IMR-90 (cell line): ENCODE data around the gene MYCBPAP. TPM values are rescaled to one million over a fixed set of nuclear protein-coding genes. Genes with fewer than 3 reads are reported as not detected.

ENCODE experiments used
- ATAC-seq: fragments of 200-7000 bp; cut with Tn5 transposase; 2 replicates; pipeline ENCODE4 v1.9.1; 2020; ENCODE audit warnings: low read depth, mild to moderate bottlenecking, moderate library complexity
- BruUV-seq: library from RNA; stranded (reverse); fragments of 400-500 nt; replicated peaks from 2 replicates; lab custom pipeline; 2021; lab: Mats Ljungman, UMichigan
- CTCF ChIA-PET: fragments of 300-600 bp; formaldehyde crosslinking; extraction: SDS; loops from one replicate; lab custom pipeline; 2021; ENCODE audit warnings: antibody characterized with exemption; lab: Yijun Ruan, JAX
- POLR2A ChIA-PET: fragments of 300-600 bp; sonication (Branson Sonifier 250); formaldehyde crosslinking; loops from one replicate; lab custom pipeline; 2022; ENCODE audit warnings: antibody characterized with exemption; ENCODE audit not compliant: unreplicated experiment; lab: Charles Lee
- DNase-seq: peaks from one replicate; pipeline ENCODE4 v3.0.0; 2013
- H2AFZ ChIP-seq: replicated peaks from 2 replicates; pipeline ENCODE3; 2013; ENCODE audit warnings: low read length, mild to moderate bottlenecking; ENCODE audit not compliant: poor library complexity
- H2AK5ac ChIP-seq: 2 replicates; pipeline ENCODE4 v1.6.1; 2013; ENCODE audit warnings: low read depth, low read length, inconsistent platforms
- H2AK9ac ChIP-seq: replicated peaks from 2 replicates; pipeline ENCODE3; 2013; ENCODE audit warnings: mild to moderate bottlenecking, low read depth, low read length, moderate library complexity; ENCODE audit not compliant: poor library complexity
- H2BK120ac ChIP-seq: 2 replicates; pipeline ENCODE4 v1.6.1; 2013; ENCODE audit warnings: low read depth, low read length, inconsistent platforms
- H2BK15ac ChIP-seq: 3 replicates; pipeline ENCODE4 v1.6.1; 2013; ENCODE audit warnings: low read depth, low read length, inconsistent platforms
- H2BK20ac ChIP-seq: 2 replicates; pipeline ENCODE4 v1.6.1; 2013; ENCODE audit warnings: low read depth, mild to moderate bottlenecking, inconsistent platforms, low read length, moderate library complexity
- H2BK5ac ChIP-seq: 2 replicates; pipeline ENCODE4 v1.6.1; 2013; ENCODE audit warnings: mild to moderate bottlenecking, low read depth, low read length, inconsistent platforms; ENCODE audit not compliant: poor library complexity, severe bottlenecking
- H3K14ac ChIP-seq: replicated peaks from 2 replicates; pipeline ENCODE4 v1.6.1; 2013; ENCODE audit warnings: low read depth, low read length, inconsistent platforms
- H3K18ac ChIP-seq: 2 replicates; pipeline ENCODE4 v1.6.1; 2013; ENCODE audit warnings: low read depth, low read length, control low read depth
- H3K23ac ChIP-seq: 2 replicates; pipeline ENCODE4 v1.6.1; 2013; ENCODE audit warnings: low read depth, low read length, inconsistent platforms
- H3K27ac ChIP-seq: 2 replicates; pipeline ENCODE4 v1.5.1; 2013; ENCODE audit warnings: mild to moderate bottlenecking, control low read depth, low read length; ENCODE audit not compliant: insufficient read depth
- H3K27me3 ChIP-seq: 2 replicates; pipeline ENCODE4 v1.6.1; 2013; ENCODE audit warnings: low read length; ENCODE audit not compliant: control insufficient read depth, insufficient read depth
- H3K36me3 ChIP-seq: 2 replicates; pipeline ENCODE4 v1.6.1; 2013; ENCODE audit warnings: low read length, mixed read lengths; ENCODE audit not compliant: control insufficient read depth, insufficient read depth
- H3K4ac ChIP-seq: 2 replicates; pipeline ENCODE4 v1.6.1; 2013; ENCODE audit warnings: low read depth, low read length, inconsistent platforms
- H3K4me1 ChIP-seq: 2 replicates; pipeline ENCODE4 v1.6.1; 2013; ENCODE audit warnings: low read length, mixed read lengths; ENCODE audit not compliant: control insufficient read depth, insufficient read depth
- H3K4me2 ChIP-seq: 2 replicates; pipeline ENCODE4 v1.6.1; 2013; ENCODE audit warnings: low read depth, mild to moderate bottlenecking, control low read depth, low read length, moderate library complexity
- H3K4me3 ChIP-seq: 2 replicates; pipeline ENCODE4 v1.5.1; 2013; ENCODE audit warnings: low read depth, mild to moderate bottlenecking, control low read depth, low read length, moderate library complexity; ENCODE audit not compliant: insufficient read depth
- H3K56ac ChIP-seq: 2 replicates; pipeline ENCODE4 v1.6.1; 2013; ENCODE audit warnings: low read length, inconsistent platforms; ENCODE audit not compliant: insufficient read depth; ENCODE audit errors: extremely low read depth
- H3K79me1 ChIP-seq, 2 experiments: 2 replicates each; pipeline ENCODE4 v1.6.1; 2013; ENCODE audit warnings: low read length in 2 of 2, inconsistent platforms in 1 of 2, low read depth in 1 of 2
- H3K9ac ChIP-seq: 2 replicates; pipeline ENCODE4 v1.6.1; 2013; ENCODE audit warnings: low read depth, low read length, control low read depth
- H3K9me1 ChIP-seq: 2 replicates; pipeline ENCODE4 v1.6.1; 2013; ENCODE audit warnings: low read length, inconsistent platforms; ENCODE audit not compliant: insufficient read depth
- H3K9me3 ChIP-seq: 2 replicates; pipeline ENCODE4 v1.6.1; 2013; ENCODE audit warnings: low read length; ENCODE audit not compliant: control insufficient read depth, insufficient read depth
- H4K20me1 ChIP-seq: 2 replicates; pipeline ENCODE4 v1.6.1; 2013; ENCODE audit warnings: low read length, inconsistent platforms; ENCODE audit not compliant: insufficient read depth
- H4K5ac ChIP-seq: 2 replicates; pipeline ENCODE4 v1.6.1; 2013; ENCODE audit warnings: mild to moderate bottlenecking, low read depth, low read length, control low read depth
- H4K8ac ChIP-seq, 2 experiments: 2 replicates each; pipeline ENCODE4 v1.6.1; 2013; ENCODE audit warnings: low read depth in 2 of 2, low read length in 2 of 2, control low read depth in 1 of 2, inconsistent platforms in 1 of 2
- H4K91ac ChIP-seq: 2 replicates; pipeline ENCODE4 v1.6.1; 2013; ENCODE audit warnings: low read depth, low read length, inconsistent platforms; ENCODE audit not compliant: insufficient read depth
- FOS ChIP-seq: fragments of 150-350 bp; IDR thresholded peaks from 2 replicates; pipeline ENCODE4 v1.6.1; 2016; ENCODE audit warnings: low read depth, low read length
- whole genome bisulfite sequencing, 2 experiments: methylation state at CpG; one replicate each; pipeline versions ENCODE4 v1.1.5 to v1.1.7; 2013; ENCODE audit warnings: missing lambda C conversion rate in 2 of 2; ENCODE audit not compliant: insufficient read length in 1 of 2; ENCODE audit errors: extremely low coverage in 2 of 2; 5-methylcytosine and 5-hydroxymethylcytosine counted together
- dilution Hi-C: fragments of 300-500 bp; cut with HindIII; formaldehyde crosslinking; loops from one replicate; pipeline ENCODE4 v1.14.3; 2018; ENCODE audit warnings: low sequenced_read_pairs; ENCODE audit not compliant: unreplicated experiment
- in situ Hi-C: fragments of 300-500 bp; cut with MboI; formaldehyde crosslinking; loops from 3 replicates; pipeline ENCODE4 v1.14.3; 2019; ENCODE audit warnings: low sequenced_read_pairs, inconsistent platforms, mixed read lengths
- intact Hi-C: fragments of 100-400 bp; cut with micrococcal nuclease; formaldehyde crosslinking; loops from 2 replicates; pipeline ENCODE4 v1.10.0; 2022
- polyA plus RNA-seq, 3 experiments: library from polyadenylated mRNA; depleted of rRNA; stranded (reverse); fragments of >200 nt; gene quantifications; 2 replicates each; pipeline ENCODE4 v1.2.3, GENCODE V29; 2012; ENCODE audit warnings: low replicate concordance in 1 of 3
- total RNA-seq: library from RNA; depleted of rRNA; stranded (reverse); fragments of >200 nt; gene quantifications from 2 replicates; pipeline ENCODE4 v1.2.3, GENCODE V29; 2012

Gene MYCBPAP
- total and polyA plus RNA-seq, 2 of the 4 experiments (the other 2 are of a cell fraction): 0.17 to 0.18 TPM

GRCh38 chr17:50495918-50496317, 12.3 kb upstream of the MYCBPAP start:
- no peak overlapping the region for H3K27ac ChIP-seq
- ATAC-seq: peak; percentile 61
- dilution Hi-C loops: no loop called here
- ChIA-PET POLR2A (interaction anchor here (0.6 kb wide), 1 partner anchor 98 kb away, joined by 4 read pairs; the partner anchor contains the start of gene LRRC59), CTCF (no interaction called here)
- no peak overlapping the region for H2BK15ac ChIP-seq
- no peaks in the 10 kb centered on the region; the same call in none of the 2 replicates for H3K27me3 ChIP-seq
- no CpG with 5 or more reads among the region's 8 CpGs for WGBS, 2 experiments
- no peaks in the 10 kb centered on the region for H3K9me1 ChIP-seq
- no peak overlapping the region for H4K5ac ChIP-seq
- no peaks in the 10 kb centered on the region for H3K4me1 ChIP-seq
- intact Hi-C loops: no loop called here
- no peaks in the 10 kb centered on the region for H3K9me3 ChIP-seq
- H4K91ac ChIP-seq: no peak overlapping the region
- BruUV-seq: no TSS peak
- H3K36me3 ChIP-seq: no peaks in the 10 kb centered on the region
- no peak overlapping the region for H3K23ac ChIP-seq
- H3K56ac ChIP-seq: no peak overlapping the region
- H2AK9ac ChIP-seq: no peak overlapping the region
- in situ Hi-C loops: no loop called here
- H3K9ac ChIP-seq: no peak overlapping the region
- H3K4me2 ChIP-seq: no peak overlapping the region
- H2AFZ ChIP-seq: no peak overlapping the region
- no peak overlapping the region for H3K4ac ChIP-seq
- H3K4me3 ChIP-seq: no peak overlapping the region
- H2BK20ac ChIP-seq: no peak overlapping the region
- no peak overlapping the region for H2BK120ac ChIP-seq
- H2AK5ac ChIP-seq: no peak overlapping the region
- DNase-seq: peak; percentile 42
- H4K8ac ChIP-seq: no peak overlapping the region
- H2BK5ac ChIP-seq: no peak overlapping the region
- TF ChIP-seq FOS: no peak
- H3K18ac ChIP-seq: no peak overlapping the region
- H4K20me1 ChIP-seq: no peaks in the 10 kb centered on the region
- no peak overlapping the region for H3K14ac ChIP-seq
- no peaks in the 10 kb centered on the region for H3K79me1 ChIP-seq
